22Rv1 (cell line): ENCODE results near the gene SNX22.
"Not testable (repeated sequence)": the region's sequence is repeated elsewhere in the genome, so short reads cannot be mapped to it uniquely, and the experiment has no call there.

ENCODE experiments used
- H3K27ac ChIP-seq: fragments of 450-650 bp; 2 replicates; pipeline ENCODE4 v1.5.1; 2017
- CTCF ChIP-seq: fragments of 450-650 bp; IDR thresholded peaks from 2 replicates; pipeline ENCODE4 v1.5.1; 2017; ENCODE audit warnings: mild to moderate bottlenecking
- ZFX ChIP-seq: fragments of 450-650 bp; IDR thresholded peaks from 2 replicates; pipeline ENCODE4 v1.6.1; 2017; ENCODE audit warnings: antibody characterized with exemption, borderline replicate concordance

SNX22 gene

GRCh38 chr15:64112073-64112772, 39.3 kb upstream of the SNX22 start:
- H3K27ac ChIP-seq = no peak overlapping the region
- TF ChIP-seq CTCF (no peak), ZFX (no peak)

DNA sequence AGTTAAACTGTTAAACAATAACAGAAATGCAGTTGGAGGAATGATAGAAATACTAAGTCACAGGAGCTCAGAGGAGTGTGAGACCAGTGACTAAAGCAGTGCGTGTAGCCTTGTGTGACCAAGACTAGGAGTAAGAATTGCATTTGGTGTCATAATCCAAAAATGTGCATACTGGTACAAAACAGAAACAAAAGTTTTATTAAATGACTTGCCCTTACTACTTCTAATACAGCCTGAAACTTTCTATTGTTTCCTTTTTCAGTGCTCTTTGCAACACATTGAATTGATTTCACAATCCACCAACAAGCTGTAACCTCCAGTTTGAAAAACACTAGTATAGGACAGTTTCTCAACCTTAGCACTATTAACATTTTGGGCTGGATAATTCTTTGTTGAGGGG, 38.6 kb upstream of the SNX22 start:
- H3K27ac ChIP-seq = no peak overlapping the region

GRCh38 chr15:64117759-64118487, 33.6 kb upstream of the SNX22 start:
- no peak overlapping the region for H3K27ac ChIP-seq
- TF ChIP-seq ZFX = no peak
- no peak for TF ChIP-seq CTCF

More for the DNA sequence above, 38.6 kb upstream of the SNX22 start:
- TF ChIP-seq ZFX (no peak), CTCF (no peak)

- H3K27ac ChIP-seq = not testable (repeated sequence)
Measured at GRCh38 chr15:64120322-64120721, 31.2 kb upstream of the SNX22 start.

DNA sequence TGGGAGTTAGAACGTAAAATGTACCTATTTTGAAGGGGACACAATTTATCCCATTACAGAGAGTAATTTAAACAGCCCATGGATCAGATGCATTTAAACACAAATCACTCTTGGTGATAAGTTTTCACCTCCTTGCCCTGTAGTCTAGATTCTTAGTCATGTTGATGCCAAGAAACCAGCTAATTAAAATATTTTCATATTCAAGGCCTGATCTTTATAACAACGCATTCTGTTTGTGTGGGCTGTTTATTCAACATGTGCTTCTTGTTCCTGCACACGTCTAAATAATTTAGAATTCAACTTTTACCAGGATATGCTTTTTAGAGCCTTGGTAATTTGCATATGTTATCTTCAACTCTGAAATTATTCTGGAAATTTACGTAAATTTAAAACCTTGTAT, 29.9 kb upstream of the SNX22 start:
- H3K27ac ChIP-seq = no peak overlapping the region; the same call in 1 of the 2 replicates
- no peak for TF ChIP-seq CTCF
- no peak for TF ChIP-seq ZFX

GRCh38 chr15:64122444-64122843, 29.1 kb upstream of the SNX22 start:
- TF ChIP-seq ZFX (no peak), CTCF (no peak)

GRCh38 chr15:64122936-64123351, 28.6 kb upstream of the SNX22 start:
- TF ChIP-seq ZFX = no peak

More at GRCh38 chr15:64122444-64122843, 29.1 kb upstream of the SNX22 start:
- no peak overlapping the region for H3K27ac ChIP-seq

GRCh38 chr15:64125978-64126377, 25.6 kb upstream of the SNX22 start:
- no peak overlapping the region for H3K27ac ChIP-seq
- TF ChIP-seq ZFX (no peak), CTCF (no peak)

More at GRCh38 chr15:64122936-64123351, 28.6 kb upstream of the SNX22 start:
- no peak overlapping the region for H3K27ac ChIP-seq
